ENCODE results near the gene RAB30. TPM values are rescaled to one million over a fixed set of nuclear protein-coding genes. Genes with fewer than 3 reads are reported as not detected.
"Not testable (repeated sequence)": the region's sequence is repeated elsewhere in the genome, so short reads cannot be mapped to it uniquely, and the experiment has no call there.

RAB30 gene
- total and polyA plus RNA-seq, 2 donors (not counting 3 experiments of a cell fraction or from before 2014, with no cell fraction given), result 4.1 to 14.6 TPM

GRCh38 chr11:82967381-82967780 is 104.3 kb downstream of the RAB30 start:
- H3K4me2 ChIP-seq (ENCODE audit: insufficient read depth, low read length), result no peak overlapping the region
- no peaks in the 10 kb centered on the region for H3K9me1 ChIP-seq (replicated peaks; ENCODE audit: control insufficient read depth, extremely low read depth, insufficient read depth, low read length)
- no peaks in the 10 kb centered on the region for H3K27me3 ChIP-seq (ENCODE audit: control insufficient read depth in 2 of 2, insufficient read depth in 2 of 2, low read length in 2 of 2)
- DNase-seq (ENCODE audit: low read depth, low spot score) (no peak), FAIRE-seq (peak; percentile 48)
- H3K36me3 ChIP-seq (ENCODE audit: control insufficient read depth in 2 of 2, extremely low read depth in 1 of 2, insufficient read depth in 2 of 2, low read length in 2 of 2), result no peaks in the 10 kb centered on the region
- H2AFZ ChIP-seq (ENCODE audit: low read depth, low read length), result no peak overlapping the region
- no peak for TF ChIP-seq MAX (IDR thresholded peaks at IDR 0.05; ENCODE audit: insufficient read depth, insufficient read length)
- TF ChIP-seq EZH2 (IDR thresholded peaks at IDR 0.05; ENCODE audit: borderline replicate concordance, low read depth, low read length, severe bottlenecking), result no peak
- no peak for TF ChIP-seq FOS (IDR thresholded peaks at IDR 0.05; ENCODE audit: borderline replicate concordance, insufficient read depth, low read length)
- TF ChIP-seq POLR2A (IDR thresholded peaks at IDR 0.05; ENCODE audit: low read depth, low read length), result no peak
- TF ChIP-seq GATA2 (IDR thresholded peaks at IDR 0.05; ENCODE audit: insufficient read depth, insufficient read length, low read depth, low read length), result no peak
- TF ChIP-seq CTCF (IDR thresholded peaks at IDR 0.05; ENCODE audit: extremely low read depth in 1 of 2, insufficient read depth in 1 of 2, low read depth in 1 of 2, low read length in 2 of 2), result no peak
- TF ChIP-seq MYC (IDR thresholded peaks at IDR 0.05; ENCODE audit: low read depth, low read length), result no peak
- TF ChIP-seq JUN (IDR thresholded peaks at IDR 0.05; ENCODE audit: borderline replicate concordance, insufficient read depth, insufficient read length, low read depth), result no peak
- no peak for TF ChIP-seq POLR2AphosphoS5 (IDR thresholded peaks at IDR 0.05; ENCODE audit: insufficient read depth, low read depth, low read length)
- no peak overlapping the region for H3K4me3 ChIP-seq (replicated peaks in 1 of 3; ENCODE audit: insufficient read depth in 1 of 3, low read depth in 1 of 3, low read length in 3 of 3)
- H3K9ac ChIP-seq (replicated peaks; ENCODE audit: extremely low read depth, insufficient read depth, low read length), result no peak overlapping the region
- CTCF ChIA-PET, result no interaction called here
- H4K20me1 ChIP-seq (replicated peaks; ENCODE audit: control insufficient read depth, extremely low read depth, insufficient read depth, low read length), result no peaks in the 10 kb centered on the region
- dilution Hi-C loops (cut with MboI; ENCODE audit: extremely low pct_ligation_motif_present, low sequenced_read_pairs) (no loop called here), intact Hi-C loops (cut with micrococcal nuclease) (no loop called here)
- no peaks in the 10 kb centered on the region for H3K79me2 ChIP-seq (ENCODE audit: control insufficient read depth, insufficient read depth, low read length)
- BruUV-seq (replicated peaks), result no TSS peak
- H3K4me1 ChIP-seq (ENCODE audit: control insufficient read depth, extremely low read depth, insufficient read depth, low read length), result no peaks in the 10 kb centered on the region
- POLR2A ChIA-PET, result no interaction called here
- no peak overlapping the region for H3K27ac ChIP-seq (ENCODE audit: insufficient read depth, low read depth, low read length)
- no peaks in the 10 kb centered on the region for H3K9me3 ChIP-seq (replicated peaks; ENCODE audit: control insufficient read depth, insufficient read depth, low read length)

GRCh38 chr11:82962021-82962420 is 109.7 kb downstream of the RAB30 start:
- H3K79me2 ChIP-seq (ENCODE audit: control insufficient read depth, insufficient read depth, low read length); H3K4me3 ChIP-seq (replicated peaks in 1 of 3; ENCODE audit: insufficient read depth in 1 of 3, low read depth in 1 of 3, low read length in 3 of 3); H3K4me2 ChIP-seq (ENCODE audit: insufficient read depth, low read length); BruUV-seq (replicated peaks); H3K9ac ChIP-seq (replicated peaks; ENCODE audit: extremely low read depth, insufficient read depth, low read length); H3K27me3 ChIP-seq (ENCODE audit: control insufficient read depth in 2 of 2, insufficient read depth in 2 of 2, low read length in 2 of 2); H2AFZ ChIP-seq (ENCODE audit: low read depth, low read length); H3K27ac ChIP-seq (ENCODE audit: insufficient read depth, low read depth, low read length); FAIRE-seq; H4K20me1 ChIP-seq (replicated peaks; ENCODE audit: control insufficient read depth, extremely low read depth, insufficient read depth, low read length); H3K4me1 ChIP-seq (ENCODE audit: control insufficient read depth, extremely low read depth, insufficient read depth, low read length); H3K36me3 ChIP-seq (ENCODE audit: control insufficient read depth in 2 of 2, extremely low read depth in 1 of 2, insufficient read depth in 2 of 2, low read length in 2 of 2); POLR2A ChIA-PET; H3K9me1 ChIP-seq (replicated peaks; ENCODE audit: control insufficient read depth, extremely low read depth, insufficient read depth, low read length); DNase-seq (ENCODE audit: low read depth, low spot score); H3K9me3 ChIP-seq (replicated peaks; ENCODE audit: control insufficient read depth, insufficient read depth, low read length); dilution Hi-C loops (cut with MboI; ENCODE audit: extremely low pct_ligation_motif_present, low sequenced_read_pairs); intact Hi-C loops (cut with micrococcal nuclease): not testable (repeated sequence)
- CTCF ChIA-PET, result interaction anchor here (0.9 to 3.0 kb wide), 2 partner anchors 18 to 35 kb away, joined by 5 to 7 read pairs; no protein-coding TSS in a partner anchor
